ENCODE results near the gene PFN1.

DNA sequence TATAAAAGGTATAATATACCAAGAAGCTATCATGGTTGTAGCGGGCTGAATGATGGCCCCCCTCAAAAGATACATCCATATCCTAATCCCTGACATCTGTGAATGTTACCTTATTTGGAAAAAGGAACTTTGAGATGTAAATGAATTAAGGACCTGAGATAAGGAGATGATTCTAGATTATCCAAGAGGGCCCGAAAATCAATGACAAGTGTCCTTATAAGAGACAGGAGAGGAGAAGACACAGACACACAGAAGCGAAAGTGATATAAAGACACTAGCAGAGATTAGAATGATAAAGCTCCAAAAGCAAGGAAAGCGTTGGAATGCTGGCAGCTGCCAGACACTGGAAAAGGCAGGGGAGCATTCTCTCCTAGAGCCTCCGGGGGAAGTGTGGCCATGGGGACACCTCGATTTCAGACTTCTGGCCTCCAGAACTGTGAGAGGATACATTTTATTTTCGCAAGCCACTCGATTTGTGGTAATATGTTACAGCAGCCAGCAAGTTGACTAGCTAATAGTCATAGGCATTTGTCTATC lies 28.8 kb downstream of the PFN1 start:
- TF ChIP-seq, protein P1, sequence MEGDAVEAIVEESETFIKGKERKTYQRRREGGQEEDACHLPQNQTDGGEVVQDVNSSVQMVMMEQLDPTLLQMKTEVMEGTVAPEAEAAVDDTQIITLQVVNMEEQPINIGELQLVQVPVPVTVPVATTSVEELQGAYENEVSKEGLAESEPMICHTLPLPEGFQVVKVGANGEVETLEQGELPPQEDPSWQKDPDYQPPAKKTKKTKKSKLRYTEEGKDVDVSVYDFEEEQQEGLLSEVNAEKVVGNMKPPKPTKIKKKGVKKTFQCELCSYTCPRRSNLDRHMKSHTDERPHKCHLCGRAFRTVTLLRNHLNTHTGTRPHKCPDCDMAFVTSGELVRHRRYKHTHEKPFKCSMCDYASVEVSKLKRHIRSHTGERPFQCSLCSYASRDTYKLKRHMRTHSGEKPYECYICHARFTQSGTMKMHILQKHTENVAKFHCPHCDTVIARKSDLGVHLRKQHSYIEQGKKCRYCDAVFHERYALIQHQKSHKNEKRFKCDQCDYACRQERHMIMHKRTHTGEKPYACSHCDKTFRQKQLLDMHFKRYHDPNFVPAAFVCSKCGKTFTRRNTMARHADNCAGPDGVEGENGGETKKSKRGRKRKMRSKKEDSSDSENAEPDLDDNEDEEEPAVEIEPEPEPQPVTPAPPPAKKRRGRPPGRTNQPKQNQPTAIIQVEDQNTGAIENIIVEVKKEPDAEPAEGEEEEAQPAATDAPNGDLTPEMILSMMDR (IDR thresholded peaks at IDR 0.05) = no peak
- no peak for TF ChIP-seq POLR2A (IDR thresholded peaks at IDR 0.05)

Data from testis (tissue), 2 donors.